Measurements from ENCODE around the gene CCL26. TPM values are rescaled to one million over a fixed set of nuclear protein-coding genes. Genes with fewer than 3 reads are reported as not detected.
A peak's percentile ranks its signal among the peaks of the same experiment; 100 is the strongest.
"Not testable (repeated sequence)": the region's sequence is repeated elsewhere in the genome, so short reads cannot be mapped to it uniquely, and the experiment has no call there.

CCL26 gene
- total RNA-seq, 1 donor from 2014 or later = not detected

DNA sequence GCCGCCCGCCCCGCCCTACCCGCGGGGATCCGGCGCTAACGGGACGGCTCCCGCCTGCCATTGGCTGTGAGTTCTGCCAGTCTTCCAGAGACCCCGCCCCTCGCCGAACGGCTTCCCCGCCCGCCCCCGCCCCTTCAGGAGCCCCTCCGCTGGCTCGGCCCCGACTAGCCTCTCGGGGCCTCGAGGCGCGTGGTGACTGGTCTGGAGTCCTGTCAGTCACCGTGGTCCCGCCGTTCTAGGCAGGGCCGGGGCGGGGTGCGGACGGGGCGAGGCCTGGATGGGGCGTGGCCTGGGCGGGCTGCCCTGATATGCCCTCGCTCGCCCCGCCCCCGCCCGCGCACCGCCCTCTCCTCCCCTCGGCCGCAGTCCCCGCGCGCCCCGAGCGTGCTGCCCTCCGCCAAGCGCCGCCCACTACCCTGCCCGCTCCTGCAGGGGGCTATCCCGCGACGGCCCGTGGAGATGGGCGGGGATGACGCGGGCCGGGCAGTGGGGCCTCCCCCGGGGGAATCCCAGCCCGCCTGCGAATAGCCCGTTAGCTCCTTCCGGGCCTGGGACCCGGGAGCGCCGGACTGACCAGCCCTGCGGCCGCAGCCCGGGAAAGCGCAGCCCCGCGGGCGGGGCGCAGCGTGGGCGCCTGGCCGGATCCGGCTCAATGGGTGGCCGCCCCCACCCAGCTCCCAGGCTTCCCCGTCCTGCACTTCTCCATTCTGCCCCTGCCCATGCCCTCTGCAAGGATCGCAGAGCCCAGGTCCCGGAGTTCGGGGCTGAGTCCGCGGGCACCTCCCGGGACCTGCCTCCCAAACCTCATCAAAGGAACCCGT, 32.8 kb downstream of the CCL26 start:
- peak; percentile 99 for DNase-seq (ENCODE audit: low spot score)

DNA sequence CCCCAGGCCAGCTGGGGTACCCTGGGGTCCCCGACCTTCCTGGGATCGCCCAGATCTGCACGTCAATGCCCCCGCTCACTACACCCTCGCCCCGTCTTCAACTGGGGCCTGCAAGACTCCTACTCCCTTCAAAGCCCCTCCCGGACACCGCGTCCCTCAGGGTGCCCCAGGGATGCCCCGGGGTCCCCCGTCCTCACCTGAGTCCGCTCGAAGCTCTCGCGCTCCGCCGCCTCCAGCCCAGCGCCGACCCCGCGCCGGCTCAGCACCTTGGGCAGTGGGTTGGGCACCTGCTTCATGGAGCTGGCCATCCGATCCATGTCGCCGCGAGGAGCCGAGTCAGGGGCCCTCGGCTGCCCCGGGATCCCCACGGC, 33.4 kb downstream of the CCL26 start, which contains the start of gene HIP1:
Gene HIP1, minus strand, starts transcription at position 338 of the 371 bp plus-strand sequence. Its CDS starts 21 bp downstream, at position 317.
- no peak for DNase-seq (ENCODE audit: low spot score)

DNA sequence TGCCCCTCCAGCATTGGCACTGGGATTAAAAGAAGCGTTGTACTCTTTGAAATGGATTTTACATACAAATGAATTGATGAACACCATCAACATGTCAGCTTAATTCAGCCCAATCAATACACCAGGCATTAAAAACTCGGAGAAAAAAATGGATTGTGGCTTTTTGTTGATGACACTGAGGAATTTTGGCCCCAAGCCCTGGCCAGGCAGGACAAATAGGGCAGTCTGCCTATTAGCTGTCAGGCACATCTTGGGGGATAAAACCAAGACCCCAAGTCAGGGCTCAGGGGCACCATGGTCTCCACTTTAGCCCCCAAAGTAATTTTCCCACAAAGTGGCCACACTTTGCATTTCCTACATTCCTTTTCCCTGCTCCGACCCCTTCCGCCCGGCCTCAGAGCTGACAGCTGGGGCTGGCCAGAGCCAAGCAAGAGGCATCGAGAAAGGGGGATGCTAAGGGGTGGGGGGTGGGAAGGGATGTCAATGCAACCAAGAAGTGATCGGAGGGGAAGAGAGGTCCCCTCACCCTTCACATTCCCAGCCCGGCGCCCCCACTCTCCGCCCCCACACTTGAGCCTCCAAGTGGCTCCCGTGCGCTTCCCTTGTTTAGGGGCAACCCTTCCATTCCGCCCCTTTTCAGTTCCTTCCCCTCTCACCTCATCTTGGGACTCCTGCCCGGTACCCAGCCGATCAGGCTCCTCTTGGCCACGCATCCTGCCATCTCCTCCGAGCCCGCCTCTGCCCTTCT, 34.0 kb downstream of the CCL26 start:
- DNase-seq (ENCODE audit: low spot score) = peak; percentile 32

DNA sequence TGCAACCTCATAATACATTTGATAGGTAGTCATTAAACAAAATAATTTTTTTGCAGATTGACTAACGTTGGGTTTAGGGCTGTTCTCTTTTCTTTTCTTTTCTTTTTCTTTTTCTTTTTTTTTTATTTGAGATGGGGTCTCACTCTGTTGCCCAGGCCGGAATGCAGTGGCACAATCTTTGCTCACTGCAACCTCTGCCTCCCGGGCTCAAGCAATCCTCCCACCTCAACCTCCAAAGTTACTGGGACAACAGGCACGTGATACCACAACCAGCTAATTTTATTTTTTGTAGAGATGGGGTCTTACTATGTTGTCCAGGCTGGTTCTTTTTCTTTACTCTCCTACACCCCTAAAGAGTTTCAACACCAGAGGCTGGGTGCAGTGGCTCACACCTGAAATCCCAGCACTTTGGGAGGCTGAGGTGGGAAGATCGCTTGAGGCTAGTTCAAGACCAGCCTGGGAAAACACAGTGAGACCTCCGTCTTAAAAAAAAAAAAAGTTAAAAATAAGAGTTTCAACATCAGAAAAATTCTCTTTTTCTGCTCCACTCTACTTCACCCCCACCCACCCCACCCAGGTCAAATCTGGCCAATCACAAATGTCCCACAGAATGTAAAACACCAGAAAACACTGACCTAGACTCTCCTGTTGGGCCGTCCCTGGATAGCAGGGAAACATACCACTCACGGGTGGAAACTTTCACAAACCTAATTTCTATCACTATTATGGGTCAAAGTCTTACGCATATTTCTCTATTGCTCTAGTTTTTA, 36.2 kb downstream of the CCL26 start:
- no peak for DNase-seq (ENCODE audit: low spot score)

DNA sequence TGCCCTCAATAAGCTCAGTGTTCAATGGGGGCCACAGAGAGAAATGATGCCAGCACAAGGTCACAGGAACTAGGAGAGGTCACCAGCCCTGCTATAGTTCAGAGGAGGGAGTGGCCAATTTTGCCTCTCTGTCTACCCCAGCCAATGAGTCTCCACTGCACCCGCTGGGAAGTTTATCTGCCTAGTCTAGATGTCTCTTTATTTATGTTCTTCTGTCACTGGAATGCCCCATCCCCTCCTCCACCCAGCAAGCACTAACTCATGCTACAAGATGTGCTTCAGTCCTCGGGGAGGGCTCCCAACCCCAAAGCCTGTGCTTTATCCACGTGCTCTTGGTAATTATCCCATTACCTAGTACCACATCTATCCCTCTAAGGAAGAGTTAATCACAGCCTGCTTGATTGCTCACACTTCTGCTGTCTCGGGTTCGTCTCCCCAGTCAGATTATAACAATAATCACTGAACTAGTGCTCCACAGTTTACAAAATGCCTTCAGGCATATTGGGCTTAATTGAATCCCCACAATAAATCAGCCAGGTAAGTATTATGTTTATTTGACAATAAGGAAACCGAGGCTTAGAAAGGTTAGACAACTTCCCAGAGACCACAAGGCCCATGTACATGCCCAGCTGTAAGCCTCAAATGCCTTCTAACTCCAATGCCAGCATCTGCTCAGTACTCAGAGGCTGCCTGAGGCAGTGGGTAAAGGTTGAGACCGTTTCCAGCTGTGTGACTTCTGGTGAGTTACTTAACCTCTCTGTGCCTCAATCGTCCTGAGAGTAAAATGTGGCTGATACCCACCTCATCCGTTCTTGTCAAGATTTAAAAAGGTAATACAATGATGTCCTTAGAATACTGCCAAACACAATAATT, 37.2 kb downstream of the CCL26 start:
- peak; percentile 50 for DNase-seq (ENCODE audit: low spot score)

DNA sequence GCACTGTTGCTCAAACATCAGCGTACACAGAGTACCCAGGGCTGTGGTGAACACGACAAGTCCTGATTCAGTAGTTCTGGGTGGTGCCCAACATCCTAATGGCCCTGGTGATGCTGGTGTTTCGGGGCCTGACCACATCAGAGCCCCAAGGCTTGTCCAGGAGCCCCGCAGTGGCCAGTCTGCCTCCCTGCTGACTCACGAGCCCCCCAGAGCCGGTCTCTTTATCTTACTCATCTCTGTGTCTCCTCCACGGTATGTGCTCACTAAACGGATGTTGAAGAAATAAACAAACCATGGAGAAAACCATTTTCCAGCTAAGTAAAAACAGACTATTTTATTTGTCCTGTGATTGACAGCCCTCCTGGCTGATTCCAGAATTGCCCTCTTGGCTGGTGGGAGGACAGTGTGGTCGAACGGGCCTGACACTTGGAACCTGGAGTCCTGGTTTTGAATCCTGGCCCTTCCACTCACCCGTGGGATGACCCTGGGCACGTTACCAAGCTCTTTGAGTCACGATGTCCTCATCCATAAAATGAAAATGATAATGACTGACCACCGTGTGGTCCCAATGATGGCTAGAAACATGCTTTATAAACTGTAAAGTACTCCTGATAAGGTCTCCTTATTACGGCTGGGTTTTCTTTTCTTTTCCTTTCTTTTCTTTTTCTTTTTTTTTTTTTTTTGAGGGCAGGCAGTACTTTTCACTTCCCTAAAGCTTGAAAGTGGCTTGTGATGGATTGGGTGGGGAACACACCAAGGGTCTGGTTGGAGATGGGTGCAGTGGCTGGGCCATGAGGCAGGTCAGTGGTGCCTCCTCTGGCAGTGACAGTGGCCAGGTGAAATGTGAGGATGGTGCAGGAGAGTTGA, 39.0 kb downstream of the CCL26 start:
- DNase-seq (ENCODE audit: low spot score) = no peak

DNA sequence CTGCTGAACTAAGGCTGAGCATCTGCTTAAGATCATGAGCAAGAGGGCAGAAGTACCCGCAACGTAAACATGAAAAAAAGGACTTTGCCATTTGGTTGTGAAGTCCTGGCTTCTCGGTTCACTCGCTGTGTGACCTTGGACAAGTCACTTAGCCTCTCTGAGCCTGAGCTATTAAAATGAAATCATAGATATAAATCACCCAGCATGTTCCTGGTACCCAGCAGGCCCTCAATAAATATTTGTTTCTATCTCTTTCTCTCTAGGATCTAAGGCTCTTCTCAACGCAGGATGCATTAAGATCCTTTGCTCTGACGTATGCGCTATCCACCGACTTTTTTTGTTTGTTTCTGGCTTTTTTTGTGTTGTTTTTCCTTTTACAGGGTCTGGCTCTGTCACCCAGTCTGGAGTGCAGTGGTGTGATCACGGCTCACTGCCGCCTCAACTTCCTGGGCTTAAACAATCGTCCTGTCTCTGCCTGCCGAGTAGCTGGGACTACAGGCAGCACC, 39.9 kb downstream of the CCL26 start:
- DNase-seq (ENCODE audit: low spot score) = no peak

DNA sequence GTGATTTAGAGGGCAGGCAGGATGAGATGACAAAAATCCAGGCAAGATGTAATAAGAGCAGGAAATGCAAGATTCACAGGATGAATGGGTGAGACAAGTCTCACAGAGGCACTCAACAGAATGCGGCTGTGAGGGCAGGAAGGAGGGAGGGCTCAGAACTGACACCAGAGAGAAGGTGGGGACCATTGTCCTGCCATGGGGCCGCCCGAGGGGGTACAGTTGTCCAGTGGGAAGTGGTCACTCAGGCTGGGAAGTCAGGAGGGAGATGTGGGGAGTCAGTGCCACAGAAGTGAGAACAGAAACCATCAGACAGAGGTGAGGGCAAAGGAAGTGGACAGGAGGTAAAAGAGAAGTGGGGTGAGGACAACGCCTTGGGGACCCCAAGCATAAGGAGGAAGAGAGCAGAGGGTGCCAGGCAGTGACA, 42.1 kb downstream of the CCL26 start:
- DNase-seq (ENCODE audit: low spot score) = no peak

DNA sequence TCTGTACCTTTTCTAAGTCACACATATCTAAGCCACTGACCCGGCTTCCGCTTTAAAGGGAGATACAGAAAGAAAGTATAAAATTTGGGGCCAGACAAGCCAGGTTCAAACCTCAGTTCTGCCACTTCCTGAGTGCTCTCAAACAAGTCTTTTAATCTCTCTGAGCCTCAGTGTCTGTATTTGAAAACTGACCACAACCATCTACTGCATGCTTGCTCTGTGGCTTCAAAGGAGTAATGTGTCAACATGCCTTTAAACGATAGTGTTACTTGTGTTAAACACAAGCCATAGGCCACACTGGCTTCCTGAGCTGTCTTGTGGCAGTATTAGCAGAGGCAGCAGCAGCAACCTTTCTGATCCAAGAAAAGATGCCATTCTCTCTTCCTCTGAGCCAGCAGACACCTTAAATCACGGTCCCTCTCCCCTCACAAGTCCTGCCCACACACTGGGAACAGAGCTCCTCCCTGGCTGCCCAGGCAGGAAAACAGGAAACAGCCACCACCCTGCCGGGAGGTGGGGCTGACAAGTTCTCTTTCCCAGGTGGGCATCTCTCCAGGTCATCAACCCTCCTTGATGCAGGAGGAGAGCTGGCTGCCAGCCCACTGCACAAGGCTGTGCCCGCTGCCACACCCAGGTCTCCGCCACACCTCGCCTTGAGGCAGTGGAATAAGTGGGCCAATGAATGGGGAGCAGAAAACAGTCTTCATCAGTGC, 44.0 kb downstream of the CCL26 start:
- no peak for DNase-seq (ENCODE audit: low spot score)

DNA sequence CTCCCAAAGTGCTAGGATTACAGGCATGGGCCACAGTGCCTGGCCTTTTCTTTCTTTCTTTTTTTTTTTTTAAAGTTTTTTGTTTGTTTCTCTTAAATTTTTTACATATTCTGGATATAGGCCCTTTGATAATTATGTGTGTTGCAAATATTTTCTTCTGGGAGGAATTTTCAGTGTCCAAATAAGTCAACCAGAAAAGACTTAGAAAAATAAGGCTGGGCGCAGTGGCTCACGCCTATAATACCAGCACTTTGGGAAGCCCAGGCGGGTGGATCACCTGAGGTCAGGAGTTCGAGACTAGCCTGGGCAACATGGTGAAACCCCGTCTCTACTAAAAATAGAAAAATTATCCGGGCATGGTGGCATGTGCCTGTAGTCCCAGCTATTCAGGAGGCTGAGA, 44.7 kb downstream of the CCL26 start:
- not testable (repeated sequence) for DNase-seq (ENCODE audit: low spot score)

DNA sequence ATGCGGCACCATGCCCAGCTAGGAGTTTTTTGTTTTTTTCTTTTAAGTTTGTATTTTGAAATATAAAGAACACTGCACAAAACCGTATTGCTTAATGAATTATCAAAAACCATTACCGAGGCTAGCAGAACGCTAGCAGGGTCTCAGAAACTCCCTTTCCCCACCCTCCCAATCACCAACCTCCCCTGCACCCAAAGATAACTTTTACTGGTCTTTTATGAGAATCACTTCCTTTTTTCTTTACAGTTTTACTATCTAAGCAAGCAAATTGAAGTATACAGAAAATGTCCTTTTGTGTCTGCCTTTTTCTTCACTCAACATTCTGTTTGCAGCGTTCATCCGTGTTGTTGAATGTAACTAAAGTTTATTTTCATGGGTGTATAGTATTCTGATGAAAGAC, 46.7 kb downstream of the CCL26 start:
- DNase-seq (ENCODE audit: low spot score) = no peak

DNA sequence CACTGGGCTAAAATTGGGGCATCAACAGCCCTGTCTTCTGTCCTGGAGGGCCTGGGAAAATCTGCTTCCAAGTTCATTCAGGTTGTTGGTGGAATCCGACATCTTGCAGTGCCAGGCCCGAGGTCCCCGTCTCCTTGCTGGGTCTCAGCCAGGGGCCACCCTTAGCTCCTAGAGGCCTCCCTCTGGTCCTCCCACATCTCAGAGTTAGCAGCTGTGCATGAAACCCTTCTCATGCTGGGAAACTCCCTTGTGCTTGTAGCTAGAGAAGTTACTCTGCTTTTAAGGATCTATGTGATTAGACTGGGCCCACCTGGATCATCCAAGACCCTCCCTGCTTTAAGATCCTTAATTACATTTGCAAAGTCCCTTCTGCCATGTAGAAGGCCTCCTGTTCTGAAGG, 48.6 kb downstream of the CCL26 start:
- DNase-seq (ENCODE audit: low spot score) = no peak

DNA sequence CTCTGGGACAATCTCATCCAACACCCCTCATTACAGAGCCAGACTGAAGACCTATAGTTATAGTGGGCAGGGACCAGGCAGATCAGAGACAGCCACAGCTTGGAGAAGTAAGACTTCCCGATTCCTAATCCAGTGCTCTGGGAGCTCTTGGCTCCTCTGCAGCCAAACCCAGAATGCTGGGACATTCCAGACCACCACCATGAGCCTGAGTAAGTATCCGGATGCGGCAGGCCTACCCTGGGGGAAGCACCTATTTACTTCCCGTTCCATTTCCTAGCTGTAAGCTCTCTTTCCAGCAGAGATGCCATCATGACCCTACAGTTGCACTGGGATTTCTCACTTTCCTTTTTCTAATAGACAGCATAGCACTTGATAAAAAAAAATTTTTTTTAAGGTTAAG, 49.6 kb downstream of the CCL26 start:
- no peak for DNase-seq (ENCODE audit: low spot score)

DNA sequence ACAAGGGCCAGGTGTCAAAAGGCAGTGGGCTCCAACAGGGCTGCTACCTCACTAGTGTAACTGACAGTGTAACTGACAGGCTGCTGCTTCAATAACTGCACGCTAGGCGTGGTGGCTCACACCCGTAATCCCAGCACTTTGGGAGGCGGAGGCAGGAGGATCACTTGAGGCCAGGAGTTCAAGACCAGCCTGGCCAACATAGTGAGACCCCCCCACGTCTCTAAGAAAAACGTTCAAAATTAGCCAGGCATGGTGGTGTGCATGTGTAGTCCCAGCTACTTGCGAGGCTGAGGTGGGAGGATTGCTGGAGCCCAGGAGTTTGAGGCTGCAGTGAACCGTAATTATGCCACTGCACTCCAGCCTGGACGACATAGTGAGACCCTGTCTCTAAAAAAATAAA, 50.1 kb downstream of the CCL26 start:
- not testable (repeated sequence) for DNase-seq (ENCODE audit: low spot score)

DNA sequence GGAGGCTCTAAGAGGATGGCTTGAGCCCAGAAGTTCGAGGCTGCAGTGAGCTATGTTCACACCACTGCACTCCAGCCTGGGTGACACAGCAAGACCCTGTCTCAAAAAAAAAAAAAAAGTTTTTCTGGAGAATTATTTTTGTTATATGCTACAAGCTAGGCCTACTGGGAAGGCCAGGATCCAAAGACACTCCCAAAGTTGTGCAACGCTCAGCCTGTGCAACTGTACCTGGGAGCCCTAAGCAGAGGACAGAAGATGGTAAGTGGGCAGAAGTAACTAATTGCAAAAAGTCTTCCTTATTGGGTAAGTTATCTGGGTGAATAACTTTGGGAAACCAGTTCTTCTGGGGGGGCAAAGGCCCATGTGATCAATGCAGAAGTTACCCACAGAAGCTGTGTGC, 50.6 kb downstream of the CCL26 start:
- DNase-seq (ENCODE audit: low spot score) = no peak

DNA sequence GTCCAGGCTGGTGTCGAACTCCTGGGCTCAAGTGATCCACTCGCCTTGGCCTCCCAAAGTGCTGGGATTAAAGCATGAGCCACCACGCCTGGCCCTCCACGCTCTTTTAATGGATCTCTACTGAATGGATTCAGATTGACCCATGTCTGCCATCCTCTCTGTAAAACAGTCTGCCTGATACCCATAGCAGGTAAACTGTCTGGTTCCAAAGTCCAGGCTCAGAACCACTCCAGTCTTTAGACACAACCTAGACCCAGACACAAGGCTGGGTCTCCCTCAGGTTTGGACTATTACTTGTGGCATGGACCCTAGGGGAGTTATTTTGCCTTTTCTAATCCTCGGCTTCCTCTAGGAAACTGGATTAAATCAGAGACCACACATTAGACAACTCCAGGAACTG, 52.4 kb downstream of the CCL26 start:
- DNase-seq (ENCODE audit: low spot score) = no peak

Data from umbilical cord (tissue), 2 donors.